Activated naive CD4-positive, alpha-beta T cell treated with anti-CD3 and anti-CD28 coated beads, Interleukin-2, amount 10 ng/mL, durations not matched to agents 7 days and 5 days (primary cell): Measurements from ENCODE around the gene OCLN.
A peak's percentile ranks its signal among the peaks of the same experiment; 100 is the strongest.
"Not testable (repeated sequence)": the region's sequence is repeated elsewhere in the genome, so short reads cannot be mapped to it uniquely, and the experiment has no call there.

Experiments used
- CTCF ChIA-PET: fragments of 350-600 bp; sonication (Branson Sonifier 250); formaldehyde crosslinking; loops from one replicate; lab custom pipeline; 2021; ENCODE audit warnings: antibody characterized with exemption; lab: Charles Lee
- DNase-seq: peaks from one replicate; pipeline ENCODE4 v3.0.0-alpha.2; 2020
- H3K27ac Mint-ChIP-seq: one replicate; pipeline ENCODE4 v1.8.0; 2021; ENCODE audit warnings: mild to moderate bottlenecking, moderate library complexity, mixed read lengths
- H3K27me3 Mint-ChIP-seq: one replicate; pipeline ENCODE4 v1.8.0; 2021; ENCODE audit warnings: mild to moderate bottlenecking, mixed read lengths
- H3K36me3 Mint-ChIP-seq: one replicate; pipeline ENCODE4 v1.8.0; 2021; ENCODE audit warnings: mixed read lengths
- H3K4me1 Mint-ChIP-seq: one replicate; pipeline ENCODE4 v1.8.0; 2021; ENCODE audit warnings: mixed read lengths
- H3K4me3 Mint-ChIP-seq: one replicate; pipeline ENCODE4 v1.8.0; 2021; ENCODE audit warnings: mild to moderate bottlenecking, moderate library complexity, mixed read lengths
- H3K9me3 Mint-ChIP-seq: one replicate; pipeline ENCODE4 v1.8.0; 2021; ENCODE audit warnings: mixed read lengths

The OCLN gene

DNA sequence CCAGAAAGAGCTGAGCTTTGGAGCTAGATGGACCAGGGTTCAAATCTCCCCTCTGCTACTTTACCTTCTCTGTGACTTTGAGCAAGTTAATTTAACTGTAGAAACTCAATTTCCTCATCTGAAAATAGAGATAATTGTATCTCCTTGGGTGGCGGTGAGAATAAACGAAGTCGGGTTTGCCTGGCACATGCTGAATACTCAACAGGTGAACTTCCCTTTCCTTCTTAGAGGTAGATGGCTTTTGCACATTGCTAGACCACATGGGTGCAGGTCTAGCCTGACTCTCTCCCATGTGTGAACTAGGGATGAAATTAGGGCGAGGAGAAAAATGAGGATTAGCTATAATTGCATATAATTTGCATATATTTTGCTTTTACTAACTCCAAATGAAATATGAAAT, 36.0 kb downstream of the OCLN start:
- no peaks in the 10 kb centered on the region for H3K9me3 Mint-ChIP-seq
- no peak for DNase-seq
- H3K36me3 Mint-ChIP-seq = no peaks in the 10 kb centered on the region
- no peak overlapping the region for H3K4me3 Mint-ChIP-seq
- no peak overlapping the region for H3K27ac Mint-ChIP-seq
- peaks cover 16% of the 10 kb centered on the region for H3K27me3 Mint-ChIP-seq
- no peaks in the 10 kb centered on the region for H3K4me1 Mint-ChIP-seq
- CTCF ChIA-PET = no interaction called here

DNA sequence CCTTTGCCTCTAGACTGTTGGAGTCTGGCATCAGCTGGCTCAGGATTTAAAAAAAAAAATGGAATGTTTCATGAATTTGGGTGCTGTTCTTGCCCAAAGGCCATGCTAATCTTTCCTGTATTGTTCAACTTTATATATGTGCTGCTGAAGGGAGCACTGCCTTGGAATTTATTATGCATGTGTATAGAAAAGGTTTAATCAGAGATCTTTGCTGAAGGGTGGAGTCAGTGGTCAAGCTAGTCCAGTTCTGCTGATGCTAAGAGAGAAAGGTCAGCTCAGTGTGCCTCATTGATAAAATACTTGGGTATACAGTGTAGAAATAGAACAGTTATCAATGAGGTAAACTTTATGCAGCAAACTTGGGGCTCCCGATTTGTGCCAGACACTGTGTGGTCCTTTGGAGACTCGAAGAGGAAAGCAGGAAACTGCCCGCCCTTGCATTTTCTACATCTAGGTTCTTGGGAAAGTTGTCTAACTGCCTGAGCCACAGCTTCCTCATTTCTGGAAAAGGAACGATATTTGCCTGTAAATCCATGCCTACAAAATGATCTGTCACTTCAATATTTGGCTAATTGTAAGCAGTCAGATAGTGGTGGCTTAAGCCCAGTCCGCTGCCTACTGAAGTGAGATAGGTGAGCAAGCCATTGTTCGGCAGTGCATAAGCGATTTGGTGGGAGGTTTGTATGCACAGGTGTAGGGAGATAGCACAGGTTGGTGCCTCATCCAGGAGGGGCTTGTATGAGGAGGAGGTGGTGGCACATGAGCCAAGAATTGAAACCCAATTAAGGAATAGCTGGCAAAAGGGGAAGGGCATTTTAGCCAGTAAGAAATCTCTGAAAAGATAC, 38.2 kb downstream of the OCLN start:
- Mint-ChIP-seq H3K27ac (no peak overlapping the region), H3K36me3 (no peaks in the 10 kb centered on the region), H3K4me1 (no peaks in the 10 kb centered on the region), H3K4me3 (no peak overlapping the region), H3K9me3 (no peaks in the 10 kb centered on the region), H3K27me3 (peaks cover 16% of the 10 kb centered on the region)
- no peak for DNase-seq
- CTCF ChIA-PET = no interaction called here

DNA sequence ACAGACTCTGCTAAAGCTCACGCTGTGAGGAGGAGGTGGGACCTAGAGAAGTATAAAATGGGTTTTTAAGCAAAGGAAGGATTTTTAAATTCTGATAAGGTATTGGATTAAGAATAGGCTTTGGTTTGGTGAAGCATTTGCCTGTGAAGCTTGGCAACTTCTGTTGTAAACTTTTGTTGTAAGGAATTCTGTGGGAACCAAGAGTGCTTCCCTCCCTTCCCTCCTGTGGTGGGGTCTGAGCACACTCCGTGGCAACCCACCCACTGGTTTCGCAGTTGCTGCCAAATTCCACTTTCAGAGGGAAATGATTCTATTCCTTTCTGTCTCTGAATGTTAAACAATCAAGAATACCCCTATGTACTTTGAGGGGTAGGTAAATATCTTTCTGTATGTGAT, 38.8 kb downstream of the OCLN start:
- H3K36me3 Mint-ChIP-seq = no peaks in the 10 kb centered on the region
- H3K4me1 Mint-ChIP-seq = no peaks in the 10 kb centered on the region
- no peaks in the 10 kb centered on the region for H3K9me3 Mint-ChIP-seq
- peaks cover 16% of the 10 kb centered on the region for H3K27me3 Mint-ChIP-seq
- H3K27ac Mint-ChIP-seq = no peak overlapping the region
- CTCF ChIA-PET = no interaction called here
- no peak overlapping the region for H3K4me3 Mint-ChIP-seq
- no peak for DNase-seq

DNA sequence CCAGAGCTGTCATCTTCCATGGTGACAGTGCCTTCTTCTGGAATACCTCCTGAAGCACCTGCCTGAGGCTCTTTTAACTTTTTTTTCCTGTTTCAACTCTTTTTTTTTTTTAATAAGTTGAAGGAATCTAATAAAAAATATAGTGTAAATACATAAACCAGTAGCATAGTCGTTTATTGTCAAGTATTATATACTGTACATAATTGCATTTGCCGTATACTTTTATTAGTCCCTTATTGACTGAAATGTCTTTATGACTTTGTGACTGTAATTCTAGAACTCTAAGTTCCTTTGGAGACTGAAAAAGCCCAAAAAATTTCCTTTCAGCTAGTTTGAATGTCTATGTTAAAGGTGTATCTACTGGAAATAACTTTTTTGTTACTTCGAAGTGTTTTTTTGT, 45.3 kb downstream of the OCLN start:
- CTCF ChIA-PET = not testable (repeated sequence)

DNA sequence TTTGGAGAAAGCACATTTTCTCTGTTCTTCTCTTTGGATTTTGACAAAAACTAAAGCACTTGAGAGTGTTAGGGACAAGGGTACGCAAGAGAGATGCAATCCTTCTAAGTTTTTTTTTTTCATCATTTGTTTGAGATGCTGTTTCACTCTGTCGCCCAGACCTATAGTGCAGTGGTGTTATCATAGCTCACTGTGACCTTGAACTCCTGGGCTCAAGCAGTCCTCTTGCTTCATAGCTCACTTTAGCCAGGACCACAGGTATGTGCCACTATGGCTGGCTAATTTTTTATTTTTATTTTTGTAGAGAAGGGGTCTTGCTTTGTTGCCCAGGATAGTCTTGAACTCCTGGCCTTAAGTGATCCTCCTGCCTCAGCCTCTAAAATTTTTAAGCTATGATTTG, 46.1 kb downstream of the OCLN start:
- H3K27me3 Mint-ChIP-seq, H3K9me3 Mint-ChIP-seq, H3K27ac Mint-ChIP-seq, H3K4me3 Mint-ChIP-seq, DNase-seq, H3K36me3 Mint-ChIP-seq, H3K4me1 Mint-ChIP-seq, CTCF ChIA-PET: not testable (repeated sequence)

More for the DNA sequence above, 45.3 kb downstream of the OCLN start:
- H3K27ac Mint-ChIP-seq, H3K4me1 Mint-ChIP-seq, H3K9me3 Mint-ChIP-seq, DNase-seq, H3K27me3 Mint-ChIP-seq, H3K4me3 Mint-ChIP-seq, H3K36me3 Mint-ChIP-seq: not testable (repeated sequence)

DNA sequence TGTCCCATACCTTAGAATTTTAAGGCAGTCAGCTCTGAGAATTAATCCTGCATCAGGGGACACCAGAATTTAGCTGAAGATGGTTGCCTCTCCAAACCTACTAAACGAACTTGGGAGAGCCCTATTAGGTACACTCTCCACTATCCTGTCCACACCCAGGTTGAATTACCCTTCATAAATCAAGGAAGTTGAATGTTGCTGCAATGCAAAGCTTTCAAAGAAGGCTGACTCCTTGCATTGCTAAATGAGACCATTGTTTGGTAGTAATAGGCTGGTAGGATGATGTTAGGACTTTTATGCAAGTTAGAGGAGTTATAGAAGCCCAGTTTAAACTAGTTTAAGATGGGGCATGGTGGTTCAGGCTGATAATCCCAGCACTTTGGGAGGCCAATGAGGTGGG, 48.8 kb downstream of the OCLN start:
- H3K4me3 Mint-ChIP-seq, H3K27ac Mint-ChIP-seq, H3K36me3 Mint-ChIP-seq, DNase-seq, CTCF ChIA-PET, H3K9me3 Mint-ChIP-seq, H3K27me3 Mint-ChIP-seq, H3K4me1 Mint-ChIP-seq: not testable (repeated sequence)

DNA sequence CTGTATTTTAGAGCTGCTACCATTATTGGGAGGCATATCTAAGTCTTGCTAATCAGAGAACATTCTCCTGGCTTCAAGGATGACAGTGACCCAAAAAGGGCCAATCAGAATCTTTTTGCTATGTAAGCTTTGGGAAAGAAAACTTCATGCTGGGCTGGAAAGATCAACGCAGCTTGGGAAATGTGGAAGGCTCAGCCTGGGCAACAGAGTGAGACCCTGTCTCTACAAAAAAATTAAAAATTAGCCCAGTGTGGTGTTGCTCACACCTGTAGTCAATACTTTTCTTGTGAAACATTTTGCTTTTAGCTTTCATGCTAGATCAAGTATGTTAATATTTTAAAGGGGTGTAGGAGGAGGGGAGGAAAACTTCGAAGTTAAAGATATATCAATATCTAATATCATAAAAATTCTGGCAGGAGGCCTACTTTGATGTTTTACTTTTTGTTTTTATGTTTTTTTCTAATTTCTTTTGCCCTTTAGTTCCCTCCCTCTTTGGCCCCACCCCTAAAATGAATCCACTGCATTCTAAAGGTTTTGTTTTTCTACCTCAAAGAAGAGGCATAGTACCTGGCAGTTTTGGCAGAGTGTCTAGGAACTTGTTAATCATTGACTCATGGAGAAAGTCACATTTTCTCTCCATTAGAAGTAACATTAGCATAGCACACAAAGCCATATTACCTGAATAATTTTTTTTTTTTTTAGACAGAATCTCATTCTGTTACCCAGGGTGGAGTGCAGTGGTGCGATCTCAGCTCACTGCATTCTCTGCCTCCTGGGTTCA, 50.4 kb downstream of the OCLN start:
- DNase-seq, H3K27ac Mint-ChIP-seq, CTCF ChIA-PET: not testable (repeated sequence)

DNA sequence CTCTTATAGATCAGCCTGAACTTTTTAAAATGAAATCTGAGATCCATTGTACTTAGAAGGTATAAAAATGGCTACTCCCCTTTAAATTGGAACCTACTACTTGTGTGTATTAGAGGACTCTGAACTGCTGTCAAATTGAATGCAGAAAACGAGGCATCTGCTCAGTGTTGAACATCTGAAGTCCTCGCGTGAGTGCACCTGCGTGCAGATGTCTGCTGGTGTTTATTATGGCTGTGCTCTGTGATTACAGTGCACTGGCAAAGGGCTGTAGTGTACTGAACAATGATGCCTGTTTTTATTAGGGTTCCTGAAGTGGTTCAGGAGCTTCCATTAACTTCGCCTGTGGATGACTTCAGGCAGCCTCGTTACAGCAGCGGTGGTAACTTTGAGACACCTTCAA, 52.0 kb downstream of the OCLN start:
- DNase-seq, CTCF ChIA-PET, H3K9me3 Mint-ChIP-seq, H3K36me3 Mint-ChIP-seq, H3K27me3 Mint-ChIP-seq, H3K27ac Mint-ChIP-seq, H3K4me1 Mint-ChIP-seq, H3K4me3 Mint-ChIP-seq: not testable (repeated sequence)

More for the DNA sequence above, 50.4 kb downstream of the OCLN start:
- not testable (repeated sequence) for H3K4me3 Mint-ChIP-seq, H3K36me3 Mint-ChIP-seq, H3K9me3 Mint-ChIP-seq, H3K4me1 Mint-ChIP-seq, H3K27me3 Mint-ChIP-seq

DNA sequence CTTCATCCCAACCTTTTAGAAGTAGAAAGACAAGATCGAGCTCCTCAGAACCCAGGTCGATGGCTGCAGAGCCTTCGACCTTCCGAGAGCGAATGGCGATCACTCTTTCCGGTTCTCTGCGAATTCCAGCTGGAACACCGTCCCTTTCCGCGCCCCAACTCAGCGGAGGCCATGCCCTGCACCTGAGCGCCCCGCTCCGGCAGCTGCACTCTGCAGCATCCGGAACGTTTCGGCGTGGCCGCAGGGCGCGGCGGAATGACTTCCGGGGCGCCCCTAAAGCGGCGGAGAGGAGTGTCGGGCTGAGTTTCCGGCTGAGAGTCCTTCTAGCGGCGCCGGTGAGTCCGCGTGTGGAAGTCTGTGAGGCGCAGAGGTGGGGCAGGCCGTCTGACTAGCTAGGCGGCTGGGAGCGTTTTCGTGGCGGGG, 67.3 kb downstream of the OCLN start, which contains the start of gene GTF2H2C:
GTF2H2C (plus strand) TSS at position 284 of the 423 bp plus-strand sequence. CDS start 4,942 bp downstream, outside the sequence.
- H3K36me3 Mint-ChIP-seq, H3K9me3 Mint-ChIP-seq, H3K27me3 Mint-ChIP-seq, H3K4me1 Mint-ChIP-seq, CTCF ChIA-PET: not testable (repeated sequence)
- Mint-ChIP-seq H3K4me3 (peak within 1 kb of the TSS; percentile 87), H3K27ac (peak within 1 kb of the TSS; percentile 88)
- DNase-seq = peak; percentile 87

DNA sequence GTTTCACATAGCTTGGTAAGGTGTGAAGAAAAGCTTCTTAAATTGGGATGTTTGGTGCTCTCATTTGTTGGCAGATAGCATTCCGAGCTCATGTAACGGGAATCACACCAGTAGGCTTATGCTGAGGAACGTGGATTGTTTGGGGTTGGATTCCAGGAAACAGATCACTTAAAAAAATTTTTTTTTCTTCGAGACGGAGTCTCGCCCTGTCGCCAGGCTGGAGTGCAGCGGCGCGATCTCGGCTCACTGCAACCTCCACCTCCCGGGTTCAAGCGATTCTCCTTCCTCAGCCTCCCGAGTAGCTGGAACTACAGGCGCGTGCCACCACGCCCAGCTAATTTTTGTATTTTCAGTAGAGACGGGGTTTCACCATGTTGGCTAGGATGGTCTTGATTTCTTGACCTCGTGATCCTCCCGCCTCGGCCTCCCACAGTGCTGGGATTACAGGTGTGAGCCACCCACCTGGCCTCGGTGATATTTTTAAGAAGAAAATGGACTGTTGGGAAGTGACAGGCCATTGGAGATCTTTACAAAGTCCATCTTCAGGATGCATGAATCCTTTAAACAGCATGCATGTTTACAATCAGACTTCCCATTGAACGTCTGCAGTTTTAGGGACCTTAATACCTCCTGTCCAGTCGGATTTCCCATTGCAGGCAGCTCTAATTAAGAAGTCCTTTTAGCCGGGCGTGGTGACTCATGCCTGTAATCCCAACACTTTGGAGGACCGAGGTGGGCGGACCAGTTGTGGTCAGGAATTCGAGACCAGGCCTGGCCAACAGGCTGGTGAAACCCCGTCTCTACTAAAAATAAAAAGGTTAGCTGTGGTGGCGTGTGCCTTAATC, 68.2 kb downstream of the OCLN start:
- H3K9me3 Mint-ChIP-seq, H3K4me1 Mint-ChIP-seq, H3K27ac Mint-ChIP-seq, DNase-seq, H3K36me3 Mint-ChIP-seq, CTCF ChIA-PET, H3K27me3 Mint-ChIP-seq: not testable (repeated sequence)
- H3K4me3 Mint-ChIP-seq = peak overlapping the region; percentile 64

DNA sequence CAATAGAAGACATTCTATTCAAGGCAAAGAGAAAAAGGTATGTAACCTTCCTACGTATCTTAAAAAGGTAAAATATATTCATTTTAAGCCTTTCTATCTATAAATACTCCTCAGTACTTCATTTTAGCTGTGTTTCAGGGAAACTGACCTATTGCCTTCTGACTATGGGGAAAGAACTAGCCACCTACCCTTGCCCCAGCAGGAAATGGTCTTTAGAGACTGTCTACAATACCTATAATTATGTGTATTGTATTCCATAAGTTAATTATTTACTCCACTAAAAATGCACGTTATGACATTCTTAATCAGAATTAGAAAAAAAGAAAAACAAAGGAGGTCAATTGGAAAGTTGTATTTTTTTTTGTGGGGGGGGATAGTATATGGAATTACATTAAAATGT, 73.6 kb downstream of the OCLN start:
- H3K36me3 Mint-ChIP-seq, H3K27me3 Mint-ChIP-seq, H3K4me1 Mint-ChIP-seq, H3K4me3 Mint-ChIP-seq, H3K27ac Mint-ChIP-seq, H3K9me3 Mint-ChIP-seq, CTCF ChIA-PET, DNase-seq: not testable (repeated sequence)

DNA sequence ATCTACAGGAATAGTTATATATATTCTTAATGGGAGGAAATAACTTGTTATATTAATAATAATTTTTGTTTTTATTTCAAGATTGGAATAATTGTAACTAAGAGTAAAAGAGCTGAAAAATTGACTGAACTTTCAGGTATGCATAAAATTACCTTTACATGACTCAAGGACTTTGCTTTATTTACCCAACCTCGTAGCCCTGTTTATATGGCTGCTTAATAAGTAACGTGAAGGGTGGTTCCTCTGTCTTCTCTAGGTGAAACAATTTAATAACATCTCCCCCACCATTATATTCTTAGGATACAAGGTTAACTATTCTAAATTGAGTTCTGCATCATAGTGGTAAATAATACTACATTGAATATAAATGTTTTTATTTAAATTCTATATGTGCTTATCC, 75.5 kb downstream of the OCLN start:
- H3K9me3 Mint-ChIP-seq, CTCF ChIA-PET, DNase-seq, H3K4me3 Mint-ChIP-seq, H3K4me1 Mint-ChIP-seq, H3K36me3 Mint-ChIP-seq, H3K27ac Mint-ChIP-seq, H3K27me3 Mint-ChIP-seq: not testable (repeated sequence)

DNA sequence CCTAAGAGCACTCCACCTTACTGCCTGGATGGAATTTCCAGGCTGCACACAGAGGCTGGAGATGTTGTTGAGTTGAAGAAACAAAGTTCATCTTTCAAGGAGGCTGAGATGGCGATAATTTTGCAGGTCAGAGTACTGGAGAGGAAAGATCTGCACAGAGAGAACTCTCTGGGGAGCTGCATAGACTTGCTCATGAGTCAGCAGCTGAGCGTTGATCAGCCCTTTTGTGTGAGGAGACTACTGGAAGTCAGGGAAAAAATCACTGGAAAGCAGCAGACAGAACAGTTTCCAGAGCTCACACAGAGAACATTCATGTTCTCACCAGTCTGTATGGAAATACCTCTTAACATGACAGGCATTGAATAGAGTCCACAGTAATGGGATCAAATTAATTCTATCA, 90.8 kb downstream of the OCLN start:
- H3K4me3 Mint-ChIP-seq, H3K36me3 Mint-ChIP-seq, H3K27me3 Mint-ChIP-seq, H3K27ac Mint-ChIP-seq, CTCF ChIA-PET, DNase-seq, H3K4me1 Mint-ChIP-seq, H3K9me3 Mint-ChIP-seq: not testable (repeated sequence)

DNA sequence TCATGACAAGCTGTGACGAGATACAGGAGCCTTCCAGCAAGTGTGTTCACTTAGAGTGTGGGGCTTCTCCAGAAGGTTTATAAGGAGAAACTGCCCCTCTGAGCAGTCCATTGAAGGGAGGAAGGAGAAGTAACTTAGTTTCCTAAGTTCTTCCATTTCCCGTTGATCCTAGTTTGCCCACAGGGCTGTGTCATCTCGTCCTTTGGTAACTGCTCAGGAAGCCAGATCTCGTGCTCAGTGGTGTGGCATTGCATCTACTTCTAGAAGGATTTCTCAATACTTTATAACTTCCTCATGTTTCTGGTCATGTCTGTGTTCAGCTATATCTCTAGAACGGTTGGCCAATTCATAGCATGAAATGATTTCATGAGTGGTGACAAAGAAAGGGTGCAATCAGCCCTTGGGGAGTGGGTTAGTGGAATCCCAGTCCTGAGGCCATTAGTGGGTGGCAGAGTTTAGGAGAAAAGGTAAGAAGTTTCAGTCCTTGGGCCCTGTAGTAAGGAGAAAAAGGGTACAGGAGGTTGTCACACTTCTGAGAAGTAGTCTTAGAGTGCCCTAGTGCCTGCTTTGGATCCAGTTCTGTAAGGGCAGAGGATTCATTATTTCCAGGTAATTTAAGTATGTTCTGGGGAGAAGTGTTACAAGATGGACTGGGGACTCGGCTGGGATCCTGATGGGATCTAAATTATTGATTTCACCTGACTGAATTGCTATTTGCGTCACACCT, 103.7 kb downstream of the OCLN start:
- H3K9me3 Mint-ChIP-seq, DNase-seq, H3K27me3 Mint-ChIP-seq, H3K4me3 Mint-ChIP-seq, H3K4me1 Mint-ChIP-seq, H3K36me3 Mint-ChIP-seq, CTCF ChIA-PET, H3K27ac Mint-ChIP-seq: not testable (repeated sequence)
